Endothelial cell of umbilical vein (primary cell): Measurements from ENCODE around the gene MAP1S. TPM values are rescaled to one million over a fixed set of nuclear protein-coding genes. Genes with fewer than 3 reads are reported as not detected.

Source experiments
- BruUV-seq: library from RNA; stranded (reverse); fragments of 400-500 nt; replicated peaks from 2 replicates; lab custom pipeline; 2021; lab: Mats Ljungman, UMichigan
- CTCF ChIA-PET: fragments of 300-600, 350-600 bp; sonication (Branson Sonifier 250); formaldehyde crosslinking; loops from one replicate; lab custom pipeline; 2021; ENCODE audit warnings: antibody characterized with exemption, inconsistent platforms; lab: Charles Lee
- POLR2A ChIA-PET: fragments of 300-600, 350-600 bp; sonication (Branson Sonifier 250); formaldehyde crosslinking; loops from one replicate; lab custom pipeline; 2021; ENCODE audit warnings: antibody characterized with exemption, inconsistent platforms; lab: Charles Lee
- DNase-seq: peaks from one replicate; pipeline ENCODE4 v3.0.0-alpha.2; 2011; ENCODE audit warnings: low read depth, low spot score
- FAIRE-seq: peaks from 2 replicates; lab custom pipeline; 2011; peaks lifted over from hg19 to GRCh38; lab: Jason Lieb, UNC
- H2AFZ ChIP-seq: 2 replicates; pipeline ENCODE4 v1.6.0; 2012; ENCODE audit warnings: low read depth, low read length, control low read depth, inconsistent platforms
- H3K27ac ChIP-seq: 2 replicates; pipeline ENCODE4 v1.5.1; 2011; ENCODE audit warnings: low read depth, mild to moderate bottlenecking, control low read depth, low read length, moderate library complexity; ENCODE audit not compliant: insufficient read depth
- H3K27me3 ChIP-seq, 2 experiments: 2 replicates each; pipeline versions ENCODE4 v1.6.0 to v1.6.1; 2011; ENCODE audit warnings: low read length in 2 of 2, mixed read lengths in 1 of 2; ENCODE audit not compliant: control insufficient read depth in 2 of 2, insufficient read depth in 2 of 2
- H3K36me3 ChIP-seq, 2 experiments: 2 replicates in 1 of 2; 3 replicates in 1 of 2; pipeline ENCODE4 v1.5.1; 2011; ENCODE audit warnings: low read length in 2 of 2, mild to moderate bottlenecking in 1 of 2, moderate library complexity in 1 of 2; ENCODE audit not compliant: control insufficient read depth in 2 of 2, insufficient read depth in 2 of 2; ENCODE audit errors: extremely low read depth in 1 of 2
- H3K4me1 ChIP-seq: 3 replicates; pipeline ENCODE4 v1.5.1; 2011; ENCODE audit warnings: mild to moderate bottlenecking, low read length; ENCODE audit not compliant: control insufficient read depth, insufficient read depth; ENCODE audit errors: extremely low read depth
- H3K4me2 ChIP-seq: 2 replicates; pipeline ENCODE4 v1.6.1; 2011; ENCODE audit warnings: low read length, control low read depth, mixed read lengths; ENCODE audit not compliant: insufficient read depth
- H3K4me3 ChIP-seq, 3 experiments: fragments of 200-600 bp in 1 of 3; sonication (generic), shearing (Covaris generic) in 1 of 3; replicated peaks in 1 of 3; 2 replicates each; pipeline ENCODE4 v1.5.1; 2011 to 2016; ENCODE audit warnings: control low read depth in 3 of 3, low read length in 3 of 3, mild to moderate bottlenecking in 2 of 3, inconsistent platforms in 1 of 3, low read depth in 1 of 3, moderate library complexity in 1 of 3; ENCODE audit not compliant: insufficient read depth in 1 of 3
- H3K79me2 ChIP-seq: 2 replicates; pipeline ENCODE4 v1.6.0; 2012; ENCODE audit warnings: low read length, inconsistent platforms; ENCODE audit not compliant: control insufficient read depth, insufficient read depth
- H3K9ac ChIP-seq: replicated peaks from 2 replicates; pipeline ENCODE3; 2011; ENCODE audit warnings: low read length, control low read depth; ENCODE audit not compliant: insufficient read depth; ENCODE audit errors: extremely low read depth
- H3K9me1 ChIP-seq: replicated peaks from 3 replicates; pipeline ENCODE4 v1.6.0; 2011; ENCODE audit warnings: mild to moderate bottlenecking, low read length; ENCODE audit not compliant: control insufficient read depth, insufficient read depth; ENCODE audit errors: extremely low read depth
- H3K9me3 ChIP-seq: replicated peaks from 2 replicates; pipeline ENCODE4 v1.5.1; 2012; ENCODE audit warnings: low read length, inconsistent platforms; ENCODE audit not compliant: control insufficient read depth, insufficient read depth
- H4K20me1 ChIP-seq: replicated peaks from 2 replicates; pipeline ENCODE3; 2011; ENCODE audit warnings: mild to moderate bottlenecking, low read length; ENCODE audit not compliant: control insufficient read depth, insufficient read depth; ENCODE audit errors: extremely low read depth
- EZH2 ChIP-seq: IDR thresholded peaks from 2 replicates; pipeline ENCODE4 v1.6.1; 2012; ENCODE audit warnings: borderline replicate concordance, low read depth, mild to moderate bottlenecking, moderate library complexity, low read length, inconsistent platforms; ENCODE audit not compliant: severe bottlenecking
- FOS ChIP-seq: IDR thresholded peaks from 2 replicates; pipeline ENCODE4 v1.6.1; 2011; ENCODE audit warnings: mild to moderate bottlenecking, low read length, moderate library complexity, borderline replicate concordance; ENCODE audit not compliant: insufficient read depth
- GATA2 ChIP-seq: IDR thresholded peaks from 2 replicates; pipeline ENCODE4 v1.7.0; 2011; ENCODE audit warnings: low read depth, mild to moderate bottlenecking, moderate library complexity, mixed read lengths, low read length; ENCODE audit not compliant: insufficient read length, insufficient read depth
- JUN ChIP-seq: IDR thresholded peaks from 2 replicates; pipeline ENCODE4 v1.6.1; 2011; ENCODE audit warnings: borderline replicate concordance, low read depth; ENCODE audit not compliant: insufficient read length, insufficient read depth
- MYC ChIP-seq: IDR thresholded peaks from one replicate; pipeline ENCODE4 v1.6.1; 2011; ENCODE audit warnings: mild to moderate bottlenecking, low read depth, low read length
- POLR2A ChIP-seq: IDR thresholded peaks from 2 replicates; pipeline ENCODE4 v1.6.1; 2012; ENCODE audit warnings: low read depth, mild to moderate bottlenecking, control low read depth, low read length
- POLR2AphosphoS5 ChIP-seq: IDR thresholded peaks from 2 replicates; pipeline ENCODE4 v1.6.1; 2012; ENCODE audit warnings: low read depth, mild to moderate bottlenecking, control low read depth, low read length, moderate library complexity; ENCODE audit not compliant: insufficient read depth
- dilution Hi-C: fragments of 300-500 bp; cut with MboI; formaldehyde crosslinking; loops from one replicate; pipeline ENCODE4 v1.15.0; 2019; ENCODE audit warnings: low sequenced_read_pairs; ENCODE audit not compliant: extremely low pct_ligation_motif_present
- intact Hi-C: fragments of 100-400 bp; cut with micrococcal nuclease; formaldehyde crosslinking; loops from one replicate; pipeline ENCODE4 v1.10.0; 2022
- polyA plus RNA-seq, 4 experiments: library from polyadenylated mRNA; depleted of rRNA in 3 of 4; stranded (reverse) in 3 of 4; unstranded in 1 of 4; fragments of >200 nt; gene quantifications; 2 replicates each; pipeline versions ENCODE4 v1.2.1 to v1.2.3, GENCODE V29; 2011 to 2012; ENCODE audit warnings: missing spikeins in 1 of 4
- total RNA-seq: library from RNA; stranded (reverse); gene quantifications from 2 replicates; pipeline ENCODE4 v1.2.3, GENCODE V29; 2021
- TF ChIP-seq, protein P1 (sequence below): IDR thresholded peaks from 2 replicates; pipeline ENCODE4 v1.6.1; 2011; ENCODE audit not compliant: insufficient read depth, insufficient read length
- TF ChIP-seq, protein P2 (sequence below), 2 donors: IDR thresholded peaks; 1 replicate in 1 of 2; 2 replicates in 1 of 2; pipeline ENCODE4 v1.5.1; 2011; ENCODE audit warnings: low read length in 2 of 2, mild to moderate bottlenecking in 2 of 2, moderate library complexity in 2 of 2, control low read depth in 1 of 2, inconsistent platforms in 1 of 2, low read depth in 1 of 2; ENCODE audit not compliant: insufficient read depth in 1 of 2; ENCODE audit errors: extremely low read depth in 1 of 2

MAP1S gene
- total and polyA plus RNA-seq, 2 donors (not counting 3 experiments of a cell fraction or from before 2014, with no cell fraction given) = 94.8 to 143 TPM

DNA sequence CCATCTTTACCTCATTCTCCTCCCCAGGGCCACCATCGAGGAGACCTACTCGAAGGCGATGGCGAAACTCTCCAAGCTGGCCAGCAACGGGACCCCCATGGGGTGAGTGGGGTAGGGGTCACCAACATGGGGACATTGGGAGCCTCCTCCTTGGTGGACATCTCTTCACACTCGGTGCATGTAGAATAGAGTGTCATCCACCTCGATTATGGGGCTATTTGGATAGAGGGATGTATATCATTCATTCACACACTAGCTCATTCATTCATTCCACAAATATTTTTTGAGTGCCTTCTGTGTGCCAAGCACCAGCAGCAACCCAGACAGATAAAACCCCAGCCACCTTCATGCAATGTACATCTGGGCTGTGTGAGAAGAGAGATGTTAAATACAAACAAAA, 45.1 kb downstream of the MAP1S start:
- no peaks in the 10 kb centered on the region for H3K79me2 ChIP-seq
- H3K27me3 ChIP-seq = no peaks in the 10 kb centered on the region
- H3K4me1 ChIP-seq = peaks cover 3% of the 10 kb centered on the region
- no TSS peak for BruUV-seq
- no peak overlapping the region for H3K9ac ChIP-seq
- intact Hi-C loops = no loop called here
- H3K36me3 ChIP-seq = no peaks in the 10 kb centered on the region
- no peaks in the 10 kb centered on the region for H3K9me3 ChIP-seq
- no peaks in the 10 kb centered on the region for H3K9me1 ChIP-seq
- TF ChIP-seq EZH2 (no peak), MYC (no peak), FOS (no peak), GATA2 (no peak), POLR2A (no peak), JUN (no peak), POLR2AphosphoS5 (no peak)
- TF ChIP-seq, protein P1, sequence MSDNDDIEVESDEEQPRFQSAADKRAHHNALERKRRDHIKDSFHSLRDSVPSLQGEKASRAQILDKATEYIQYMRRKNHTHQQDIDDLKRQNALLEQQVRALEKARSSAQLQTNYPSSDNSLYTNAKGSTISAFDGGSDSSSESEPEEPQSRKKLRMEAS = no peak
- TF ChIP-seq, protein P2, sequence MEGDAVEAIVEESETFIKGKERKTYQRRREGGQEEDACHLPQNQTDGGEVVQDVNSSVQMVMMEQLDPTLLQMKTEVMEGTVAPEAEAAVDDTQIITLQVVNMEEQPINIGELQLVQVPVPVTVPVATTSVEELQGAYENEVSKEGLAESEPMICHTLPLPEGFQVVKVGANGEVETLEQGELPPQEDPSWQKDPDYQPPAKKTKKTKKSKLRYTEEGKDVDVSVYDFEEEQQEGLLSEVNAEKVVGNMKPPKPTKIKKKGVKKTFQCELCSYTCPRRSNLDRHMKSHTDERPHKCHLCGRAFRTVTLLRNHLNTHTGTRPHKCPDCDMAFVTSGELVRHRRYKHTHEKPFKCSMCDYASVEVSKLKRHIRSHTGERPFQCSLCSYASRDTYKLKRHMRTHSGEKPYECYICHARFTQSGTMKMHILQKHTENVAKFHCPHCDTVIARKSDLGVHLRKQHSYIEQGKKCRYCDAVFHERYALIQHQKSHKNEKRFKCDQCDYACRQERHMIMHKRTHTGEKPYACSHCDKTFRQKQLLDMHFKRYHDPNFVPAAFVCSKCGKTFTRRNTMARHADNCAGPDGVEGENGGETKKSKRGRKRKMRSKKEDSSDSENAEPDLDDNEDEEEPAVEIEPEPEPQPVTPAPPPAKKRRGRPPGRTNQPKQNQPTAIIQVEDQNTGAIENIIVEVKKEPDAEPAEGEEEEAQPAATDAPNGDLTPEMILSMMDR (IDR thresholded peaks at IDR 0.05; ENCODE audit: extremely low read depth in 1 of 2, insufficient read depth in 1 of 2, low read depth in 1 of 2, low read length in 2 of 2) = no peak
- dilution Hi-C loops = no loop called here
- FAIRE-seq (no peak), DNase-seq (no peak)
- H3K4me2 ChIP-seq = no peak overlapping the region
- no peaks in the 10 kb centered on the region for H4K20me1 ChIP-seq
- ChIA-PET CTCF (no interaction called here), POLR2A (no interaction called here)
- no peak overlapping the region for H2AFZ ChIP-seq
- H3K27ac ChIP-seq = no peak overlapping the region
- H3K4me3 ChIP-seq = no peak overlapping the region
